ENCODE data around the gene HYAL2. TPM values are rescaled to one million over a fixed set of nuclear protein-coding genes. Genes with fewer than 3 reads are reported as not detected.

Gene HYAL2
- total RNA-seq, 1 experiment from 2014 or later = 12.6 TPM

DNA sequence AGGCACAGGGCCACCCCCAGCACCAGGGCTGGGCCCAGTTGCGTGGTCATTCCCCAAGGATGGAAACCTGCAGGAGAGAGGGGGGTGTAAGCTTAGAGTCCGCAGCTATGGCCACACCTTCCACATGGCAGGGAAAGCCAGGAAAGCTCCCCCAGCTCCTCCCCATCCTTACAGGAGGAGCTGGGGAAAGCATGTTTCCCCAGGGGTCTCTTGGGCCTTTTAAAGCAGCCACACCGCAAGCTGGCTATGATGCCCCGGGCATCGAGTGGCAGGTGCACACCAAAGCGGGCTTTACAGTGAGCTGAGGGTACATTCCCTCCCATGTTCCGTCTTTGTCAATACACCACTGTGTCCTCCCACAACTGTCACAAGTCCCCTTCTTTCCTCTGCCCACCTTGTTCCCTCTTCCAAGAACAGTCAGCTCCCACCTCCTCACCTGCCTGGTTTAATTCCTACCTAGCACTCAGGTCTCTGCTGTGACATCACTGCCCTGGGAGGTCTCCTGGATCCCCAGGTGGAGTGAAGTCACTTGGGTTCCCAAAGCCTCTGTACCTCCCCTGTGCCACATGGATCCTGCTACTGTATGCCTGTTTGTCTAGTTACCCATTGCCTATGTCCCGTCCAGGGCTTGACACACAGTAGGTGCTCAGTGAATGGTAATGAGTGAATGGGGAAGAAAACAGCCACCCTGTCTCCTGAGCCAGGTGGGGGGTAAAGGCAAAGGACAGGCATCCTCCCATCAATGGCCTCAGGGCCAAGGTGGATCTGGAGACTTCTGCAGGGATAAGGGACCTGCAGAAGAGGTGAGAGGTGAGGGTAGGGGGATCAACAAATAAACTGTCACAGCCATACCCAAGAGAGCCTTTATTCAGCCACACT, 26.8 kb downstream of the HYAL2 start:
- BruUV-seq (replicated peaks) = no TSS peak
- no peak for TF ChIP-seq CTCF (IDR thresholded peaks at IDR 0.05; ENCODE audit: unreplicated experiment)
- Mint-ChIP-seq H3K4me1 (ENCODE audit: insufficient read depth, unreplicated experiment) (peaks cover 21% of the 10 kb centered on the region), H3K4me3 (ENCODE audit: unreplicated experiment) (no peak overlapping the region), H3K27ac (ENCODE audit: low read depth, unreplicated experiment) (no peak overlapping the region), H3K36me3 (ENCODE audit: insufficient read depth, unreplicated experiment) (peaks cover 6% of the 10 kb centered on the region), H3K27me3 (ENCODE audit: insufficient read depth, unreplicated experiment) (no peaks in the 10 kb centered on the region), H3K9me3 (ENCODE audit: unreplicated experiment) (no peaks in the 10 kb centered on the region)
- ChIA-PET CTCF (interaction anchor here (0.9 to 5.7 kb wide), 2 partner anchors 28 to 69 kb away, joined by 4 to 30 read pairs; partner anchors contain the start of gene HYAL2), POLR2A (no interaction called here)
- DNase-seq (ENCODE audit: unreplicated experiment) = no peak
- intact Hi-C loops (cut with micrococcal nuclease) = no loop called here

GRCh38 chr3:50294492-50295403, 27.8 kb downstream of the HYAL2 start:
- no peak overlapping the region for H3K27ac Mint-ChIP-seq (ENCODE audit: low read depth, unreplicated experiment)
- H3K36me3 Mint-ChIP-seq (ENCODE audit: insufficient read depth, unreplicated experiment) = peaks cover 6% of the 10 kb centered on the region
- no peaks in the 10 kb centered on the region for H3K9me3 Mint-ChIP-seq (ENCODE audit: unreplicated experiment)
- no peak overlapping the region for H3K4me3 Mint-ChIP-seq (ENCODE audit: unreplicated experiment)
- H3K4me1 Mint-ChIP-seq (ENCODE audit: insufficient read depth, unreplicated experiment) = peaks cover 21% of the 10 kb centered on the region
- no peak for TF ChIP-seq CTCF (IDR thresholded peaks at IDR 0.05; ENCODE audit: unreplicated experiment)
- H3K27me3 Mint-ChIP-seq (ENCODE audit: insufficient read depth, unreplicated experiment) = no peaks in the 10 kb centered on the region
- POLR2A ChIA-PET = no interaction called here
- CTCF ChIA-PET = interaction anchor here (0.6 to 5.7 kb wide), 3 partner anchors 18 to 68 kb away, joined by 4 to 30 read pairs (median 4); partner anchors contain the start of gene HYAL2
- no peak for DNase-seq (ENCODE audit: unreplicated experiment)
- BruUV-seq (replicated peaks) = no TSS peak
- intact Hi-C loops (cut with micrococcal nuclease) = no loop called here

DNA sequence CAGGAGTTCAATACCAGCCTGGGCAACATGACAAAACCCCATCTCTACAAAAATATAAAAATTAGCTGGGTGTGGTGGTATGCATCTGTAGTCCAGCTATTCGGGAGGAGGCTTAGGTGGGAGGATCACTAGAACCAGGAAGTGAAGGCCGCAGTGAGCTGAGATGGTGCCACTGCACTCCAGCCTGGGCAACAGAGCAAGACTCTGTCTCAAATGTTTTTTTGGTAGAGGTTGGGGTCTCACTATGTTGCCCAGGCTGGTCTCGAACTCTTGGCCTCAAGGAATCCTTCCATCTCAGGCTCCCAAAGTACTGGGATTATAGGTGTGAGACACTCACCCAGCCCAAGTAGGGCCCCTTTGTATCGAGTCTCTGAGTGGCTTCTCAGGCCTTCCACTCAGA, 28.5 kb downstream of the HYAL2 start:
- no peaks in the 10 kb centered on the region for H3K9me3 Mint-ChIP-seq (ENCODE audit: unreplicated experiment)
- intact Hi-C loops (cut with micrococcal nuclease) = no loop called here
- H3K27ac Mint-ChIP-seq (ENCODE audit: low read depth, unreplicated experiment) = no peak overlapping the region
- BruUV-seq (replicated peaks) = no TSS peak
- no peak for DNase-seq (ENCODE audit: unreplicated experiment)
- ChIA-PET POLR2A (interaction anchor here (0.7 to 2.9 kb wide), 3 partner anchors 43 to 58 kb away, joined by 3 to 22 read pairs (median 3); partner anchors contain the start of gene GNAI2), CTCF (interaction anchor here (0.6 kb wide), 1 partner anchor 17 kb away, joined by 4 read pairs; no protein-coding TSS in a partner anchor)
- TF ChIP-seq CTCF (IDR thresholded peaks at IDR 0.05; ENCODE audit: unreplicated experiment) = no peak
- H3K4me1 Mint-ChIP-seq (ENCODE audit: insufficient read depth, unreplicated experiment) = peaks cover 21% of the 10 kb centered on the region
- no peaks in the 10 kb centered on the region for H3K27me3 Mint-ChIP-seq (ENCODE audit: insufficient read depth, unreplicated experiment)
- H3K36me3 Mint-ChIP-seq (ENCODE audit: insufficient read depth, unreplicated experiment) = peaks cover 13% of the 10 kb centered on the region
- H3K4me3 Mint-ChIP-seq (ENCODE audit: unreplicated experiment) = no peak overlapping the region
